ENCODE results near the gene ARVCF. TPM values are rescaled to one million over a fixed set of nuclear protein-coding genes. Genes with fewer than 3 reads are reported as not detected.

The ARVCF gene
- total and polyA plus RNA-seq, 8 donors, result 18.2 to 40.3 (median 24.4) TPM

DNA sequence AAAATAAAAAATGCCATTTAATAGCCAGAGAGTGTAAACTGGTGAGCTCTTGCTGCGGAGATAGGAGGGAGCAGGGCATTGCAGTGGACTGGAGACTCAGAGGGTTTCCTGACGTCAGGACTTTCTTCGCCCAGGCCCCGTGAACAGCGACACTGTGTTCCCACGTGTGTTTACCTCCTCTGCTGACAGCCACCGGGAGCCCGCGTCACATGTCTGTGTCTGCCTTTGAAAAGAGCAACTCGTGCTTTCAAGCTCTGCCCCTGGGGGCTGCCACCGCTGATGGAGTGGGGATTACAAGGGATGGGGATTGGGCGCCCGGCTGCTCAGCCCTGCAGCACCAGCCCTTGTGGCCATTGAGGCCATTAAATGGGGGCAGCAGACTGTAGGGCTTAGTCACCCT is 7.6 kb upstream of the ARVCF start:
- intact Hi-C loops (cut with DNase I), result no loop called here
- ATAC-seq, result no peak

GRCh38 chr22:20022978-20023613 is 6.5 kb upstream of the ARVCF start:
- Histone ChIP-seq H3K9me3 (no peaks in the 10 kb centered on the region), H3K27ac (peak overlapping the region in 1 of 2 donors; percentile 87), H3K4me1 (peaks cover 12 to 26% of the 10 kb centered on the region in 2 donors), H3K27me3 (peaks cover 0 to under 1% of the 10 kb centered on the region in 2 donors), H3K4me3 (no peak overlapping the region), H3K36me3 (peaks cover 0 to 4% of the 10 kb centered on the region in 2 donors)
- no peak for ATAC-seq
- TF ChIP-seq CTCF (IDR thresholded peaks at IDR 0.05), result no peak
- intact Hi-C loops (cut with DNase I), result no loop called here
- DNase-seq, result peak in 1 of 4 donors; percentile 60

More for the DNA sequence above, 7.6 kb upstream of the ARVCF start:
- peak in 1 of 4 donors; percentile 57 for DNase-seq
- no peak for TF ChIP-seq CTCF (IDR thresholded peaks at IDR 0.05)
- peaks cover 0 to 4% of the 10 kb centered on the region in 2 donors for H3K36me3 ChIP-seq
- no peaks in the 10 kb centered on the region for H3K9me3 ChIP-seq
- no peak overlapping the region for H3K27ac ChIP-seq
- H3K4me3 ChIP-seq, result no peak overlapping the region
- no peaks in the 10 kb centered on the region for H3K27me3 ChIP-seq
- H3K4me1 ChIP-seq, result peaks cover 12 to 36% of the 10 kb centered on the region in 2 donors

DNA sequence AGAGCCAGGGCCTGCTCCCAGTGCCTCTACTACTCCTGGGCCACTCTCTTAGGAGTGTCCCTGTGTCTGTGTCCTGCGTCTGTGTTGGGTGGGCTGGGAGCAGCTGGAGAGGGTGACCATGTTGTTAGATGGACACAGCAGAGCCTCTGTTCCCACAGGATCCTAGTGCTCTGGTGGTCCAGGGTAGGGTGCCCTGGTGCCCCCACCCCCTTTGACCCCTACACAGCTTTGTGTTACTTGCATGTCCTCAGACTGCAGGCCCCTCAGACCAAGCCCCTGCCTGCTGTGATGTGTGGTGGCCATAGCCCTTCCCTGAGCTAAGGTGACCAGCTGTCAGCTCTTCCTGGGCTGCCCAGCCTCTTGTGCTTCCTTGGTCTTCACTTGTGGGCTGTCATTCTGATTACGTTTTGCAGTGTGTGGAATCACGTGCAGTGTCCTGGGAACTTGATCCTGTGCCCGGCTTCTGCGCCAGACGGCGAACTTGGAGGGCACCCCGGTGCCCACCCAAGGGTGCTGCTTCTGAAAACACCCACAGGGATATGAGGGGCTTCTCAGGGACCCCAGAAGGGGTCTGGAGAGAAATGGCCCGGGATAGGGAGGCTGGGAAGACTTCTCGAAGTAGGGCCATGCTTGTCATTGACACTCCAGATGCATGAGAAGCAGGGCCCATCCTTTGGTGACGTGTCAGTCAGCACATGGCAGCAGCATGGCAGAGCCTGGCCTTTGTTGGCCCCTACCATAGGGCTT is 5.8 kb upstream of the ARVCF start:
- Histone ChIP-seq H3K4me1 (peaks cover 12 to 27% of the 10 kb centered on the region in 2 donors), H3K4me3 (peak overlapping the region; percentile 85 to 95)

GRCh38 chr22:20021196-20022181 is 4.9 kb upstream of the ARVCF start:
- H3K9me3 ChIP-seq, result no peaks in the 10 kb centered on the region
- H3K36me3 ChIP-seq, result peaks cover 0 to 4% of the 10 kb centered on the region in 2 donors
- peak overlapping the region; percentile 85 to 95 for H3K4me3 ChIP-seq
- H3K27me3 ChIP-seq, result peaks cover 0 to 11% of the 10 kb centered on the region in 2 donors
- DNase-seq, result peak in 2 of 4 donors; percentile 86 to 87
- intact Hi-C loops (cut with DNase I), result no loop called here
- TF ChIP-seq CTCF (IDR thresholded peaks at IDR 0.05), result no peak
- ATAC-seq, result peak; percentile 71
- peak overlapping the region; percentile 80 to 87 for H3K27ac ChIP-seq
- peaks cover 15 to 32% of the 10 kb centered on the region in 2 donors for H3K4me1 ChIP-seq

More for the DNA sequence above, 5.8 kb upstream of the ARVCF start:
- DNase-seq (peak in 1 of 4 donors; percentile 51), ATAC-seq (no peak)
- Histone ChIP-seq H3K9me3 (no peaks in the 10 kb centered on the region), H3K27ac (peak overlapping the region; percentile 80 to 87), H3K36me3 (peaks cover 0 to 4% of the 10 kb centered on the region in 2 donors), H3K27me3 (peaks cover 0 to 7% of the 10 kb centered on the region in 2 donors)
- no peak for TF ChIP-seq CTCF (IDR thresholded peaks at IDR 0.05)
- intact Hi-C loops (cut with DNase I), result no loop called here
